ENCODE measurements around the gene RAC3.

RAC3 gene

GRCh38 chr17:82059272-82060000, 28.0 kb downstream of the RAC3 start:
- peak overlapping the region; percentile 95 for H3K27ac ChIP-seq
- TF ChIP-seq CTCF (conservative IDR thresholded peaks at IDR 0.05): no peak

- H3K27ac ChIP-seq: peak overlapping the region; percentile 95
Measured at GRCh38 chr17:82060001-82060380, 28.5 kb downstream of the RAC3 start.

GRCh38 chr17:82060614-82061013, 29.1 kb downstream of the RAC3 start:
- H3K27ac ChIP-seq: peak overlapping the region; percentile 95
- no peak for TF ChIP-seq CTCF (conservative IDR thresholded peaks at IDR 0.05)

More at GRCh38 chr17:82060001-82060380, 28.5 kb downstream of the RAC3 start:
- no peak for TF ChIP-seq CTCF (conservative IDR thresholded peaks at IDR 0.05)

- H3K27ac ChIP-seq: peak overlapping the region; percentile 95
- no peak for TF ChIP-seq CTCF (conservative IDR thresholded peaks at IDR 0.05)
Measured at GRCh38 chr17:82061047-82061925, 29.8 kb downstream of the RAC3 start.

- H3K27ac ChIP-seq: peak overlapping the region; percentile 95
- TF ChIP-seq CTCF (conservative IDR thresholded peaks at IDR 0.05): no peak
Measured at GRCh38 chr17:82062076-82062983, 30.9 kb downstream of the RAC3 start.

- no peak for TF ChIP-seq CTCF (conservative IDR thresholded peaks at IDR 0.05)
- H3K27ac ChIP-seq: peak overlapping the region; percentile 95
Measured at GRCh38 chr17:82062984-82063368, 31.5 kb downstream of the RAC3 start.

Measured in VCaP (cell line).